Neural crest cell (in vitro differentiated cells): ENCODE data around the gene OCIAD1. TPM values are rescaled to one million over a fixed set of nuclear protein-coding genes. Genes with fewer than 3 reads are reported as not detected.

Experiments
- DNase-seq: peaks from one replicate; pipeline ENCODE4 v3.0.0; 2021; ENCODE audit warnings: low read depth, mixed read lengths, low spot score
- H3K27ac Mint-ChIP-seq: one replicate; pipeline ENCODE4 v1.8.0; 2021; ENCODE audit warnings: mild to moderate bottlenecking, mixed read lengths; ENCODE audit not compliant: unreplicated experiment
- H3K27me3 Mint-ChIP-seq: 2 replicates; pipeline ENCODE4 v1.8.0; 2021; ENCODE audit warnings: low read depth, mild to moderate bottlenecking, mixed read lengths
- H3K36me3 Mint-ChIP-seq: 2 replicates; pipeline ENCODE4 v1.8.0; 2021; ENCODE audit warnings: low read depth, mild to moderate bottlenecking, mixed read lengths
- H3K4me1 Mint-ChIP-seq: 2 replicates; pipeline ENCODE4 v1.8.0; 2021; ENCODE audit warnings: mixed read lengths
- H3K4me3 Mint-ChIP-seq: one replicate; pipeline ENCODE4 v1.8.0; 2021; ENCODE audit warnings: mild to moderate bottlenecking, mixed read lengths
- H3K9me3 Mint-ChIP-seq: 2 replicates; pipeline ENCODE4 v1.8.0; 2021; ENCODE audit warnings: mixed read lengths
- total RNA-seq: library from RNA; stranded (reverse); gene quantifications from 2 replicates; pipeline ENCODE4 v1.2.1, GENCODE V29; 2021
- TF ChIP-seq, protein P1 (sequence below): fragments of 200-600 bp; sonication (generic); conservative IDR thresholded peaks from 2 replicates; pipeline ENCODE4 v1.5.0; 2021; ENCODE audit warnings: antibody characterized with exemption, mild to moderate bottlenecking

The OCIAD1 gene
- total RNA-seq, 1 donor from 2014 or later: 129 TPM

DNA sequence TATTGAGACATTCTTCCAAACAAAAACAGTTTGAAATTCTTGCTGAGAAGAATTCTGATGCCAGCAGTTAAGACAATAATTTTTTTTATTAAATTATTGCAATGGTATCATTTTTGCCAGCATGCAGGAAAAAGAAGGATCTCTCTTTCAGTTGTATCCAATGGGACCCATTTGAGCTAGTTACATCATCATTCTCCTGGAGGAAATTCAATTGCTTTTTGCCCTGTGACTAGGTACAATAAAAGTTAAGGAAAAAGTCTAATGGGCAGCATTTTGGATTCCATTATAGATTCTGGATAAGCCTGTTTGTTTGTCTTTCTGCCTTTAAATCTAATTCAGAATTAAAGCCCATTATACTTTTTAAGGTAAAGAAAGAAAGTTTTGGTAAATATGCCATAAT, 40.3 kb upstream of the OCIAD1 start:
- no peak for DNase-seq
- TF ChIP-seq, protein P1, sequence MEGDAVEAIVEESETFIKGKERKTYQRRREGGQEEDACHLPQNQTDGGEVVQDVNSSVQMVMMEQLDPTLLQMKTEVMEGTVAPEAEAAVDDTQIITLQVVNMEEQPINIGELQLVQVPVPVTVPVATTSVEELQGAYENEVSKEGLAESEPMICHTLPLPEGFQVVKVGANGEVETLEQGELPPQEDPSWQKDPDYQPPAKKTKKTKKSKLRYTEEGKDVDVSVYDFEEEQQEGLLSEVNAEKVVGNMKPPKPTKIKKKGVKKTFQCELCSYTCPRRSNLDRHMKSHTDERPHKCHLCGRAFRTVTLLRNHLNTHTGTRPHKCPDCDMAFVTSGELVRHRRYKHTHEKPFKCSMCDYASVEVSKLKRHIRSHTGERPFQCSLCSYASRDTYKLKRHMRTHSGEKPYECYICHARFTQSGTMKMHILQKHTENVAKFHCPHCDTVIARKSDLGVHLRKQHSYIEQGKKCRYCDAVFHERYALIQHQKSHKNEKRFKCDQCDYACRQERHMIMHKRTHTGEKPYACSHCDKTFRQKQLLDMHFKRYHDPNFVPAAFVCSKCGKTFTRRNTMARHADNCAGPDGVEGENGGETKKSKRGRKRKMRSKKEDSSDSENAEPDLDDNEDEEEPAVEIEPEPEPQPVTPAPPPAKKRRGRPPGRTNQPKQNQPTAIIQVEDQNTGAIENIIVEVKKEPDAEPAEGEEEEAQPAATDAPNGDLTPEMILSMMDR: no peak
- Mint-ChIP-seq H3K36me3 (no peaks in the 10 kb centered on the region), H3K27me3 (no peaks in the 10 kb centered on the region), H3K4me1 (peaks cover 9% of the 10 kb centered on the region), H3K4me3 (no peak overlapping the region), H3K27ac (no peak overlapping the region), H3K9me3 (no peaks in the 10 kb centered on the region)

DNA sequence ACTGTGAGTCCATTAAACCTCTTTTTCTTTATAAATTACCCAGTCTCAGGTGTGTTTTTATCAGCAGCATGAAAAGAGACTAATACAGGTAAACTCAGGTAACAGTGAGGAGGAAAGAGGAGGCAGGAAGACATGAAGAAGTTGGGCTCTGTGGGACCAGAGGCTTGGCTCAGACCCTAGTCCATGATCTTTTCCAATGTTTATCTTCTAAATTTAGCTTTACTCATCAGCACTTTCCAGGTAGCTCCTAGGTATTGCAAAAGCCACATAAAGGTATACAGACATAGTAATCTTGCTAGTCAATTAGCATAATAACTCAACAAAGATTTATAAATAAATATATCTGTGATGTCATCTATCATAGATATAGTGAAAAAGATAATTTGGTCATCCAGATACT, 39.6 kb upstream of the OCIAD1 start:
- TF ChIP-seq, protein P1: no peak
- H3K27ac Mint-ChIP-seq: no peak overlapping the region
- no peaks in the 10 kb centered on the region for H3K36me3 Mint-ChIP-seq
- no peak overlapping the region for H3K4me3 Mint-ChIP-seq
- no peak for DNase-seq
- no peaks in the 10 kb centered on the region for H3K9me3 Mint-ChIP-seq
- no peaks in the 10 kb centered on the region for H3K27me3 Mint-ChIP-seq
- peaks cover 8% of the 10 kb centered on the region for H3K4me1 Mint-ChIP-seq

GRCh38 chr4:48792348-48793006, 38.4 kb upstream of the OCIAD1 start:
- Mint-ChIP-seq H3K9me3 (no peaks in the 10 kb centered on the region), H3K4me1 (no peaks in the 10 kb centered on the region), H3K27ac (no peak overlapping the region), H3K36me3 (no peaks in the 10 kb centered on the region), H3K27me3 (no peaks in the 10 kb centered on the region), H3K4me3 (no peak overlapping the region)
- TF ChIP-seq, protein P1: no peak
- DNase-seq: no peak

DNA sequence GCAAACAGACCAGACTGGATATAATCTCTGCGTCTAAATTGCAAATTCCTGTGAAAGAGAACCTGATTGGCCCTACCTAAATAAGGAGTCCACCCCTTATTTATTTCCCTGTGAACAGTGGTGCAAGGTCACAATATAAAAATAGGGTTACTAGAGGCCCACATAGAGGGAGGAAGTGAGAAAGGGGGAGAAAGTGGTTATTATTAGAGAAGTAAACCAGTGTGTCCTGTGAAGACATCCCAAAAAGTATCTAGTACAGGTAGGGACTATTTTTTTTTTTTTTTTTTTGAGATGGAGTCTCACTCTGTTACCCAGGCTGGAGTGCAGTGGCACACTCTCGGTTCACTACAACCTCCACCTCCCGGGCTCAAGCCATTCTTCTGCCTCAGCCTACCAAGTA, 35.8 kb upstream of the OCIAD1 start:
- Mint-ChIP-seq H3K36me3 (no peaks in the 10 kb centered on the region), H3K27ac (no peak overlapping the region), H3K4me1 (no peaks in the 10 kb centered on the region), H3K9me3 (no peaks in the 10 kb centered on the region), H3K27me3 (no peaks in the 10 kb centered on the region), H3K4me3 (no peak overlapping the region)
- DNase-seq: no peak
- TF ChIP-seq, protein P1: no peak

DNA sequence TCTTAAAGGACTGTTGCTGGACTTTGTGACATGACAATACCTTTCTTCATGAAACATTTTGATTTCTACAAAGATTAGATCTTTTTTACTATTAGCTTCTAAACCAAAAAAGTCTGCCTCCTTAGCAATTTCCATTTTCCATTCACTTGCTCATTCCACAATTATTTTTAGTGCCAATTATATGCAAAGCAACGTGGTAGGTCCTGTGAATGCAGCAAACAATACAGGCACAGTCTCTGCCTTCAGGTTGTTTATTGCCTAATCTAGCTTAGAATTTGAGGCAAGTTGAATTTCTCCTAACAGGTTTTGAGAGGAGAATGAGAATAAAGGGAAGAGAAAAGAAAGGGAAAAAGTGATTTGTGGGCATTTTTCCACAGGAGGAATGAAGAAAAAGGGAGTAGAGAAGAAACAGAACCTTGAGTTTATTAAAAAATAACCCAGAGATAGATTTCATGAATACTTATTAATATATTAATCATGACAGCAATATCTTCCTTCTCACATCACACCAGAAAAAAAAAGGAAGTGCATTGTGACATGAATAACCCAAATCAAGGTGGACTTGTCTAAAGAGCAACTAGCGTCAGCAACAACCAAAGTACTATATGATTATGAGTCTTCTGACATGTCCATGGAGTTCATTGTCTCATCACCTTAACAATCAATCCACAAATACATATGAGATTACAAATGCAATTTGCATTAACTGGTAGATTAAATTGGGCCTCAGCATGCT, 34.5 kb upstream of the OCIAD1 start:
- H3K4me1 Mint-ChIP-seq: no peaks in the 10 kb centered on the region
- no peaks in the 10 kb centered on the region for H3K27me3 Mint-ChIP-seq
- TF ChIP-seq, protein P1: no peak

More for the DNA sequence above, 34.5 kb upstream of the OCIAD1 start:
- no peak for DNase-seq
- no peak overlapping the region for H3K27ac Mint-ChIP-seq
- no peaks in the 10 kb centered on the region for H3K36me3 Mint-ChIP-seq
- no peaks in the 10 kb centered on the region for H3K9me3 Mint-ChIP-seq
- no peak overlapping the region for H3K4me3 Mint-ChIP-seq
